Gastrocnemius medialis (tissue), 4 donors: ENCODE measurements around the gene FCHSD1.

Source experiments
- POLR2A ChIP-seq, 2 donors: fragments of 450-650 bp; IDR thresholded peaks; one replicate each; pipeline ENCODE4 v1.6.1; 2017; ENCODE audit warnings: antibody characterized with exemption in 2 of 2, mild to moderate bottlenecking in 2 of 2, moderate library complexity in 2 of 2
- TF ChIP-seq, protein P1 (sequence below), 5 experiments: fragments of 450-650 bp in 3 of 5; fragments of 200-600 bp in 2 of 5; sonication (generic) in 2 of 5; IDR thresholded peaks in 4 of 5; conservative IDR thresholded peaks in 1 of 5; 1 replicate in 4 of 5; 2 replicates in 1 of 5; pipeline ENCODE4 v1.5.1; 2016 to 2019; ENCODE audit warnings: antibody characterized with exemption in 5 of 5, mild to moderate bottlenecking in 3 of 5, moderate library complexity in 3 of 5

DNA sequence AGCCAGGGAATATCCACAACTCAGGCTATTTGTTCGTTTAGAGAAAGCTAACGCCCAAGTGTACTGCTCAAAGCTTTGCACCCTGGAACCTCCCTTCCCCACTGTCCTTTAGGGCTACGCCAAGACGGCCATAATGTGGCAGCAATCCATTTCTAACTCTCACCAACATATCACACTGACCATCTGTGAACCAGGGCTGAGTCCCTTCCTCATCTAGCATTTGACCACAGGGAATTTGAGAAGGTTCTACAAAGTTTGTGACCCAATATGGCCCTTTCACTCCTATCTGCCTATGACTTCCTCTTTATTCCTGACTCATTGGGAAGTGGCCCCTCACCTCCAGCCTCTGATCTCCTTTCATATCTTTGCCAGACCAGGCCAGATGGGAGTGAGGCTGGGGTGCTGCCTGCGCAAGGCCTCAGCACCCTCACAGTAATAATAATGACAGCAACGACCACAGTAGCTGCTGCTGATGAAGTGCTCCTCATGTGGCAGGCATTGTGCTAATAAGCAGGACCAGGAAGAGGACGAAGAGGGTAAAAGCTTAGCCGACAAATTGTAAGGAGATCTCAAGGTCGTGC is 40.2 kb upstream of the FCHSD1 start:
- TF ChIP-seq, protein P1, sequence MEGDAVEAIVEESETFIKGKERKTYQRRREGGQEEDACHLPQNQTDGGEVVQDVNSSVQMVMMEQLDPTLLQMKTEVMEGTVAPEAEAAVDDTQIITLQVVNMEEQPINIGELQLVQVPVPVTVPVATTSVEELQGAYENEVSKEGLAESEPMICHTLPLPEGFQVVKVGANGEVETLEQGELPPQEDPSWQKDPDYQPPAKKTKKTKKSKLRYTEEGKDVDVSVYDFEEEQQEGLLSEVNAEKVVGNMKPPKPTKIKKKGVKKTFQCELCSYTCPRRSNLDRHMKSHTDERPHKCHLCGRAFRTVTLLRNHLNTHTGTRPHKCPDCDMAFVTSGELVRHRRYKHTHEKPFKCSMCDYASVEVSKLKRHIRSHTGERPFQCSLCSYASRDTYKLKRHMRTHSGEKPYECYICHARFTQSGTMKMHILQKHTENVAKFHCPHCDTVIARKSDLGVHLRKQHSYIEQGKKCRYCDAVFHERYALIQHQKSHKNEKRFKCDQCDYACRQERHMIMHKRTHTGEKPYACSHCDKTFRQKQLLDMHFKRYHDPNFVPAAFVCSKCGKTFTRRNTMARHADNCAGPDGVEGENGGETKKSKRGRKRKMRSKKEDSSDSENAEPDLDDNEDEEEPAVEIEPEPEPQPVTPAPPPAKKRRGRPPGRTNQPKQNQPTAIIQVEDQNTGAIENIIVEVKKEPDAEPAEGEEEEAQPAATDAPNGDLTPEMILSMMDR (IDR thresholded peaks at IDR 0.05 in 4 of 5, conservative IDR thresholded peaks at IDR 0.05 in 1 of 5): no peak
- TF ChIP-seq POLR2A (IDR thresholded peaks at IDR 0.05): no peak
